HepG2 (cell line): Measurements from ENCODE around the gene HABP4. TPM values are rescaled to one million over a fixed set of nuclear protein-coding genes. Genes with fewer than 3 reads are reported as not detected.

Source experiments
- ATAC-seq: fragments of 200-7000 bp; cut with Tn5 transposase; 3 replicates; pipeline ENCODE4 v1.9.1; 2020; ENCODE audit warnings: mild to moderate bottlenecking, moderate library complexity
- BruUV-seq: library from RNA; stranded (reverse); fragments of 400-500 nt; replicated peaks from 2 replicates; lab custom pipeline; 2021; lab: Mats Ljungman, UMichigan
- CTCF ChIA-PET: fragments of 300-600 bp; formaldehyde crosslinking; extraction: SDS; loops from one replicate; lab custom pipeline; 2021; ENCODE audit warnings: low total read pairs, inconsistent platforms, low intra/inter-chr PET ratio; lab: Yijun Ruan, JAX
- POLR2A ChIA-PET: fragments of 350-600 bp; sonication (Branson Sonifier 250); formaldehyde crosslinking; loops from one replicate; lab custom pipeline; 2020; ENCODE audit warnings: antibody characterized with exemption, inconsistent platforms; lab: Yijun Ruan, JAX
- DNase-seq: peaks from one replicate; pipeline ENCODE4 v3.0.0-alpha.2; 2015; ENCODE audit warnings: low spot score
- FAIRE-seq: peaks from 3 replicates; lab custom pipeline; 2011; peaks lifted over from hg19 to GRCh38; lab: Jason Lieb, UNC
- H2AFZ ChIP-seq: one replicate; pipeline ENCODE4 v1.6.1; 2011; ENCODE audit warnings: low read length, inconsistent platforms
- H3K27ac ChIP-seq: fragments of 300-600 bp; 3 replicates; pipeline ENCODE4 v1.8.0; 2011; ENCODE audit warnings: mixed run types, mild to moderate bottlenecking, mixed read lengths, low read length, inconsistent platforms; ENCODE audit not compliant: insufficient read depth; ENCODE audit errors: extremely low read length
- H3K27me3 ChIP-seq, 2 experiments: fragments of 200-600 bp in 1 of 2; 2 replicates in 1 of 2; 3 replicates in 1 of 2; pipeline versions ENCODE4 v1.6.0 to v1.8.0; 2011; ENCODE audit warnings: low read length in 2 of 2, mild to moderate bottlenecking in 2 of 2, moderate library complexity in 2 of 2, inconsistent platforms in 1 of 2; ENCODE audit not compliant: insufficient read depth in 2 of 2, control insufficient read depth in 1 of 2
- H3K36me3 ChIP-seq, 2 experiments: fragments of 200-600 bp in 1 of 2; replicated peaks in 1 of 2; 2 replicates in 1 of 2; 3 replicates in 1 of 2; pipeline versions ENCODE4 v1.5.1 to v1.8.0; 2011; ENCODE audit warnings: low read length in 2 of 2, inconsistent platforms in 1 of 2; ENCODE audit not compliant: insufficient read depth in 2 of 2, control insufficient read depth in 1 of 2
- H3K4me1 ChIP-seq: 2 replicates; pipeline ENCODE4 v1.5.1; 2012; ENCODE audit warnings: low read length, inconsistent platforms; ENCODE audit not compliant: insufficient read depth
- H3K4me2 ChIP-seq: 2 replicates; pipeline ENCODE4 v1.6.0; 2011; ENCODE audit warnings: low read depth, low read length, inconsistent platforms
- H3K4me3 ChIP-seq, 3 experiments: fragments of 200-600 bp in 1 of 3; sonication (generic), shearing (Covaris generic) in 1 of 3; replicated peaks in 1 of 3; 2 replicates each; pipeline ENCODE4 v1.5.1; 2011 to 2016; ENCODE audit warnings: low read length in 3 of 3, inconsistent platforms in 2 of 3, low read depth in 2 of 3, mild to moderate bottlenecking in 2 of 3, control low read depth in 1 of 3, mixed read lengths in 1 of 3; ENCODE audit not compliant: insufficient read depth in 1 of 3
- H3K79me2 ChIP-seq: one replicate; pipeline ENCODE4 v1.6.1; 2011; ENCODE audit warnings: low read length, inconsistent platforms; ENCODE audit not compliant: insufficient read depth
- H3K9ac ChIP-seq: 2 replicates; pipeline ENCODE4 v1.6.0; 2011; ENCODE audit warnings: mild to moderate bottlenecking, low read depth, low read length, inconsistent platforms; ENCODE audit not compliant: insufficient read depth
- H3K9me3 ChIP-seq: 2 replicates; pipeline ENCODE4 v1.5.1; 2012; ENCODE audit warnings: mild to moderate bottlenecking, low read length
- H4K20me1 ChIP-seq: 2 replicates; pipeline ENCODE4 v1.6.0; 2011; ENCODE audit warnings: inconsistent platforms, mild to moderate bottlenecking, low read length, moderate library complexity; ENCODE audit not compliant: insufficient read depth
- ARNT ChIP-seq: fragments of 450-650 bp; IDR thresholded peaks from 2 replicates; pipeline ENCODE4 v1.6.1; 2017
- ETV6 ChIP-seq: sonication (generic); formaldehyde crosslinking; conservative IDR thresholded peaks from 2 replicates; pipeline ENCODE4 v1.4.0; 2020; ENCODE audit warnings: missing genetic modification reagents
- FOXM1 ChIP-seq: sonication (generic); formaldehyde crosslinking; IDR thresholded peaks from 2 replicates; pipeline ENCODE4 v1.5.0; 2020; ENCODE audit warnings: missing genetic modification reagents
- FOXO4 ChIP-seq: sonication (generic); formaldehyde crosslinking; conservative IDR thresholded peaks from 2 replicates; pipeline ENCODE4 v1.8.1; 2023; ENCODE audit warnings: missing genetic modification reagents
- HOXD1 ChIP-seq: sonication (generic); formaldehyde crosslinking; IDR thresholded peaks from 2 replicates; pipeline ENCODE4 v1.5.0; 2020; ENCODE audit warnings: missing genetic modification reagents
- JUN ChIP-seq: sonication (generic); formaldehyde crosslinking; IDR thresholded peaks from 2 replicates; pipeline ENCODE4 v1.4.0; 2020; ENCODE audit warnings: mild to moderate bottlenecking, missing genetic modification reagents
- MLLT10 ChIP-seq: sonication (generic); formaldehyde crosslinking; IDR thresholded peaks from 2 replicates; pipeline ENCODE4 v1.4.0; 2020; ENCODE audit warnings: missing genetic modification reagents
- NFE2 ChIP-seq: sonication (generic); formaldehyde crosslinking; IDR thresholded peaks from 2 replicates; pipeline ENCODE4 v1.4.0; 2020; ENCODE audit warnings: missing genetic modification reagents
- NR2F6 ChIP-seq, 2 experiments: IDR thresholded peaks; 2 replicates each; pipeline ENCODE4 v1.6.1; 2016; ENCODE audit warnings: antibody characterized with exemption in 1 of 2, mild to moderate bottlenecking in 1 of 2
- SOX6 ChIP-seq, 2 experiments: fragments of 450-650 bp in 1 of 2; sonication (generic) in 1 of 2; formaldehyde crosslinking in 1 of 2; IDR thresholded peaks; 2 replicates each; pipeline versions ENCODE4 v1.4.0 to v1.6.1; 2017 to 2020; ENCODE audit warnings: antibody characterized with exemption in 1 of 2, mild to moderate bottlenecking in 1 of 2, missing genetic modification reagents in 1 of 2
- ZNF282 ChIP-seq: fragments of 450-650 bp; IDR thresholded peaks from 2 replicates; pipeline ENCODE4 v1.6.1; 2018; ENCODE audit not compliant: partially characterized antibody
- ZNF329 ChIP-seq: sonication (generic); formaldehyde crosslinking; IDR thresholded peaks from 2 replicates; pipeline ENCODE4 v1.9.0; 2021; ENCODE audit warnings: low read depth, mild to moderate bottlenecking, missing genetic modification reagents
- ZNF382 ChIP-seq: sonication (generic); formaldehyde crosslinking; IDR thresholded peaks from 2 replicates; pipeline ENCODE4 v1.5.0; 2020; ENCODE audit warnings: missing genetic modification reagents, mild to moderate bottlenecking, borderline replicate concordance
- ZNF414 ChIP-seq: sonication (generic); formaldehyde crosslinking; IDR thresholded peaks from 2 replicates; pipeline ENCODE4 v1.5.0; 2020; ENCODE audit warnings: missing genetic modification reagents
- ZNF839 ChIP-seq: sonication (generic); formaldehyde crosslinking; IDR thresholded peaks from 2 replicates; pipeline ENCODE4 v1.4.0; 2020; ENCODE audit warnings: missing genetic modification reagents, mild to moderate bottlenecking, borderline replicate concordance
- WGBS: methylation state at CpG from one replicate; pipeline ENCODE4 v1.1.6; 2017; ENCODE audit warnings: low lambda C conversion rate; 5-methylcytosine and 5-hydroxymethylcytosine counted together
- in situ Hi-C: cut with HindIII; loops from 2 replicates; pipeline ENCODE4 v1.10.0; 2017; ENCODE audit warnings: low pct_unique_long_range_greater_than_20kb; ENCODE audit not compliant: extremely low pct_ligation_motif_present
- intact Hi-C: fragments of 100-400 bp; cut with micrococcal nuclease; formaldehyde crosslinking; loops from one replicate; pipeline ENCODE4 v1.10.0; 2022; ENCODE audit not compliant: unreplicated experiment
- polyA plus RNA-seq, 8 experiments: library from polyadenylated mRNA; depleted of rRNA in 3 of 8; stranded (reverse) in 7 of 8; unstranded in 1 of 8; fragments of >200 nt; fragmentation: Illumina TruSeq in 4 of 8; extraction: Trizol in 4 of 8; gene quantifications; 2 replicates each; pipeline versions ENCODE4 v1.2.1 to v1.2.3, GENCODE V29; 2011 to 2016; ENCODE audit warnings: low read depth in 4 of 8, missing spikeins in 1 of 8, mixed read lengths in 1 of 8; ENCODE audit not compliant: insufficient read depth in 1 of 8
- total RNA-seq, 5 experiments: library from RNA; depleted of rRNA; stranded (reverse); fragments of >200 nt; fragmentation: Illumina TruSeq; extraction: Trizol; gene quantifications; 2 replicates each; pipeline ENCODE4 v1.2.3, GENCODE V29; 2016; ENCODE audit warnings: low read depth in 1 of 5

The HABP4 gene
- total and polyA plus RNA-seq, 2 of the 13 experiments (the other 11 are each of a cell fraction or from before 2014, with no cell fraction given): 14.3 to 26.6 TPM

DNA sequence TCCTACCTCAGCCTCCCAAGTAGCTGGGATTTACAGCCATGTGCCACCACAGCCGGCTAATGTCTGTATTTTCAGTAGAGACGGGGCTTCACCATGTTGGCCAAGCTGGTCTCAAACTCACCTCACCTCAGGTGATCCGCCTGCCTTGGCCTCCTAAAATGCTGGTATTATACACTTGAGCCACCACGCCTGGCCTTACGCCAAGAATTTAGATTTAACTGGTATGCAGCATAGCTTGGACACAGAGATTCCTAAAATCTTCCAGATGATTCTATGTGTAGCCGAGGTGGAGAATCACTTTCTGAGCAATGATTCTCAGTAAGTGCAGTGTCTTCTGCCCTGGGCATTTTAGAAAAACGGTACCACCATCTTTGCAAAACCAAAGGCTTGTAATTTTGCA, 74.1 kb downstream of the HABP4 start:
- Histone ChIP-seq H3K27me3 (no peaks in the 10 kb centered on the region), H3K9ac (no peak overlapping the region), H2AFZ (no peak overlapping the region), H3K9me3 (no peaks in the 10 kb centered on the region), H3K79me2 (no peaks in the 10 kb centered on the region), H3K4me3 (no peak overlapping the region), H4K20me1 (no peaks in the 10 kb centered on the region), H3K4me2 (no peak overlapping the region), H3K27ac (no peak overlapping the region), H3K4me1 (peaks cover 14% of the 10 kb centered on the region), H3K36me3 (peaks cover 1 to 41% of the 10 kb centered on the region in 2 experiments)
- no TSS peak for BruUV-seq
- in situ Hi-C loops (no loop called here), intact Hi-C loops (no loop called here)
- ATAC-seq (no peak), FAIRE-seq (no peak), DNase-seq (no peak)
- TF ChIP-seq MLLT10 (CRISPR knock-in tag) (no peak), NFE2 (CRISPR knock-in tag) (no peak), ZNF329 (CRISPR knock-in tag) (no peak), ZNF414 (CRISPR knock-in tag) (no peak), ZNF839 (no peak), FOXO4 (CRISPR knock-in tag) (no peak), ETV6 (CRISPR knock-in tag) (no peak), SOX6 (IDR thresholded peaks at IDR 0.05) (no peak), SOX6 (CRISPR knock-in tag; IDR thresholded peaks at IDR 0.05) (no peak), ZNF282 (no peak), ZNF382 (no peak), HOXD1 (CRISPR knock-in tag) (no peak), NR2F6 (IDR thresholded peaks at IDR 0.05) (no peak), NR2F6 (CRISPR knock-in tag; IDR thresholded peaks at IDR 0.05) (no peak), FOXM1 (CRISPR knock-in tag) (no peak), JUN (CRISPR knock-in tag) (no peak), ARNT (no peak)
- 97% methylated on average over 7 of the region's 7 CpGs for WGBS
- ChIA-PET CTCF (no interaction called here), POLR2A (interaction anchor here (2.5 kb wide), 1 partner anchor 33 kb away, joined by 11 read pairs; no protein-coding TSS in a partner anchor)
